ENCODE measurements around the gene MTHFSD.
A peak's percentile ranks its signal among the peaks of the same experiment; 100 is the strongest.

The MTHFSD gene

GRCh38 chr16:86566966-86567700, 12.1 kb upstream of the MTHFSD start:
- H3K27ac ChIP-seq (ENCODE audit: low read depth, low read length, severe bottlenecking): no peak overlapping the region
- peak overlapping the region; percentile 79 for H3K4me3 ChIP-seq (ENCODE audit: extremely low read depth, insufficient read depth, low read length, poor library complexity, severe bottlenecking)
- WGBS, 2 experiments (ENCODE audit: insufficient coverage in 2 of 2): 0 to 1% methylated on average over 66 to 72 of the region's 88 CpGs

DNA sequence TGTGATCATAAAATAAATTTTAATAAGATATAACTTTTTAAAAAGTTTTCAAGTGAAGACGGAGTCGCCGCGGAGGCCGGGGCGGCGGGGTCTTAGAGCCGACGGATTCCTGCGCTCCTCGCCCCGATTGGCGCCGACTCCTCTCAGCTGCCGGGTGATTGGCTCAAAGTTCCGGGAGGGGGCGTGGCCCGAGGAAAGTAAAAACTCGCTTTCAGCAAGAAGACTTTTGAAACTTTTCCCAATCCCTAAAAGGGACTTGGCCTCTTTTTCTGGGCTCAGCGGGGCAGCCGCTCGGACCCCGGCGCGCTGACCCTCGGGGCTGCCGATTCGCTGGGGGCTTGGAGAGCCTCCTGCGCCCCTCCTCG, 11.5 kb upstream of the MTHFSD start, which contains the start of gene FOXC2:
FOXC2 (plus strand) TSS at position 229 of the 365 bp plus-strand sequence. CDS start 507 bp downstream, outside the sequence.
- Histone ChIP-seq H3K36me3 (ENCODE audit: control insufficient read depth, insufficient read depth, low read length) (peaks cover 12% of the 10 kb centered on the region), H3K27ac (ENCODE audit: low read depth, low read length, severe bottlenecking) (no peak within 1 kb of the TSS), H3K4me1 (ENCODE audit: control insufficient read depth, insufficient read depth, low read length, poor library complexity, severe bottlenecking) (peaks cover 20% of the 10 kb centered on the region), H3K4me3 (ENCODE audit: extremely low read depth, insufficient read depth, low read length, poor library complexity, severe bottlenecking) (peak within 1 kb of the TSS; percentile 79), H3K9me3 (ENCODE audit: control insufficient read depth, low read length) (no peaks in the 10 kb centered on the region)
- WGBS, 2 experiments (ENCODE audit: insufficient coverage in 2 of 2): 0 to 1% methylated on average over 28 to 30 of the region's 30 CpGs

More at GRCh38 chr16:86566966-86567700, 12.1 kb upstream of the MTHFSD start:
- Histone ChIP-seq H3K9me3 (ENCODE audit: control insufficient read depth, low read length) (no peaks in the 10 kb centered on the region), H3K4me1 (ENCODE audit: control insufficient read depth, insufficient read depth, low read length, poor library complexity, severe bottlenecking) (peaks cover 22% of the 10 kb centered on the region), H3K36me3 (ENCODE audit: control insufficient read depth, insufficient read depth, low read length) (peaks cover 17% of the 10 kb centered on the region)

- peak overlapping the region; percentile 79 for H3K4me3 ChIP-seq (ENCODE audit: extremely low read depth, insufficient read depth, low read length, poor library complexity, severe bottlenecking)
- H3K27ac ChIP-seq (ENCODE audit: low read depth, low read length, severe bottlenecking): no peak overlapping the region
- H3K9me3 ChIP-seq (ENCODE audit: control insufficient read depth, low read length): no peaks in the 10 kb centered on the region
- H3K36me3 ChIP-seq (ENCODE audit: control insufficient read depth, insufficient read depth, low read length): peaks cover 5% of the 10 kb centered on the region
- H3K4me1 ChIP-seq (ENCODE audit: control insufficient read depth, insufficient read depth, low read length, poor library complexity, severe bottlenecking): peaks cover 14% of the 10 kb centered on the region
- WGBS, 2 experiments (ENCODE audit: insufficient coverage in 2 of 2): 1 to 2% methylated on average over 39 to 42 of the region's 53 CpGs
Observed at GRCh38 chr16:86565644-86566511, 10.8 kb upstream of the MTHFSD start.

GRCh38 chr16:86565181-86565631, 10.2 kb upstream of the MTHFSD start:
- Histone ChIP-seq H3K4me3 (ENCODE audit: extremely low read depth, insufficient read depth, low read length, poor library complexity, severe bottlenecking) (peak overlapping the region; percentile 79), H3K9me3 (ENCODE audit: control insufficient read depth, low read length) (no peaks in the 10 kb centered on the region), H3K4me1 (ENCODE audit: control insufficient read depth, insufficient read depth, low read length, poor library complexity, severe bottlenecking) (peaks cover 11% of the 10 kb centered on the region), H3K36me3 (ENCODE audit: control insufficient read depth, insufficient read depth, low read length) (no peaks in the 10 kb centered on the region), H3K27ac (ENCODE audit: low read depth, low read length, severe bottlenecking) (no peak overlapping the region)
- WGBS, 2 experiments (ENCODE audit: insufficient coverage in 2 of 2): 10 to 11% methylated on average over 13 to 14 of the region's 16 CpGs

- peaks cover 11% of the 10 kb centered on the region for H3K4me1 ChIP-seq (ENCODE audit: control insufficient read depth, insufficient read depth, low read length, poor library complexity, severe bottlenecking)
- WGBS, 2 experiments (ENCODE audit: insufficient coverage in 2 of 2): 0 to 1% methylated on average over 31 to 34 of the region's 41 CpGs
- peak overlapping the region; percentile 8 for H3K27ac ChIP-seq (ENCODE audit: low read depth, low read length, severe bottlenecking)
- H3K36me3 ChIP-seq (ENCODE audit: control insufficient read depth, insufficient read depth, low read length): no peaks in the 10 kb centered on the region
- no peaks in the 10 kb centered on the region for H3K9me3 ChIP-seq (ENCODE audit: control insufficient read depth, low read length)
- H3K4me3 ChIP-seq (ENCODE audit: extremely low read depth, insufficient read depth, low read length, poor library complexity, severe bottlenecking): no peak overlapping the region
Observed at GRCh38 chr16:86563469-86564345, 8.7 kb upstream of the MTHFSD start.

GRCh38 chr16:86562356-86562755, 7.3 kb upstream of the MTHFSD start:
- 68 to 97% methylated on average over 3 to 4 of the region's 6 CpGs for WGBS, 2 experiments (ENCODE audit: insufficient coverage in 2 of 2)

DNA sequence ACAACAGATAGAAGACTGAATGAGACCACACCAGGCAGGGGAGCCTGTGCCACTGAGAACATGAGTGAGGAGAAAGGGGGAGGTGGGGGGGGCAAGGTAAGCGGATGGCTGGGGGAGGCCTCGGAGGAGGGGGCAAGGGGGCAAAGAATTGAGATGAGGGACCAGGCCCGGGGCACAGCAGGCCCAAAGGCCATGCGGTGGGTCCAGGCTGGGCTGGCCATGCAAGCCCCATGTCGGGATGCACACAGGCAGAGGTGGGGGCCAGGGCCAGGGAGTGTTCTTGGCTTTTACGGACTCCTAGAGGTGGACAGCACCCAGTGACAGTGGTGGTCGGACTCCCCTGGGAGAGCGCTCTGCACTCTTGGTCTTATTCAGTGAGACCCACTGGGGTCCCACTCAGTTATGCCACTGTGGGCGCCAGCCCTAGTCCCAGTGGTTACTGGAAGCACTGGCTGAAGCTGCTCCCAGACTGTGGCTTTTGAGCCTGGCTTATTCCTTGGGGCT, 4.8 kb upstream of the MTHFSD start:
- 89 to 94% methylated on average over 7 to 9 of the region's 9 CpGs for WGBS, 2 experiments (ENCODE audit: insufficient coverage in 2 of 2)
- peaks cover 8% of the 10 kb centered on the region for H3K4me1 ChIP-seq (ENCODE audit: control insufficient read depth, insufficient read depth, low read length, poor library complexity, severe bottlenecking)
- no peak overlapping the region for H3K4me3 ChIP-seq (ENCODE audit: extremely low read depth, insufficient read depth, low read length, poor library complexity, severe bottlenecking)
- no peaks in the 10 kb centered on the region for H3K36me3 ChIP-seq (ENCODE audit: control insufficient read depth, insufficient read depth, low read length)
- H3K27ac ChIP-seq (ENCODE audit: low read depth, low read length, severe bottlenecking): no peak overlapping the region
- no peaks in the 10 kb centered on the region for H3K9me3 ChIP-seq (ENCODE audit: control insufficient read depth, low read length)

More at GRCh38 chr16:86562356-86562755, 7.3 kb upstream of the MTHFSD start:
- H3K4me3 ChIP-seq (ENCODE audit: extremely low read depth, insufficient read depth, low read length, poor library complexity, severe bottlenecking): no peak overlapping the region
- no peaks in the 10 kb centered on the region for H3K9me3 ChIP-seq (ENCODE audit: control insufficient read depth, low read length)
- H3K4me1 ChIP-seq (ENCODE audit: control insufficient read depth, insufficient read depth, low read length, poor library complexity, severe bottlenecking): peaks cover 11% of the 10 kb centered on the region
- no peaks in the 10 kb centered on the region for H3K36me3 ChIP-seq (ENCODE audit: control insufficient read depth, insufficient read depth, low read length)
- no peak overlapping the region for H3K27ac ChIP-seq (ENCODE audit: low read depth, low read length, severe bottlenecking)

GRCh38 chr16:86558355-86559193, 3.5 kb upstream of the MTHFSD start:
- H3K9me3 ChIP-seq (ENCODE audit: control insufficient read depth, low read length): no peaks in the 10 kb centered on the region

GRCh38 chr16:86557587-86557986, 2.6 kb upstream of the MTHFSD start:
- peaks cover 9% of the 10 kb centered on the region for H3K36me3 ChIP-seq (ENCODE audit: control insufficient read depth, insufficient read depth, low read length)
- WGBS, 2 experiments (ENCODE audit: insufficient coverage in 2 of 2): 59 to 85% methylated on average over 3 to 4 of the region's 4 CpGs
- H3K4me1 ChIP-seq (ENCODE audit: control insufficient read depth, insufficient read depth, low read length, poor library complexity, severe bottlenecking): no peaks in the 10 kb centered on the region
- no peak overlapping the region for H3K27ac ChIP-seq (ENCODE audit: low read depth, low read length, severe bottlenecking)
- H3K4me3 ChIP-seq (ENCODE audit: extremely low read depth, insufficient read depth, low read length, poor library complexity, severe bottlenecking): no peak overlapping the region
- no peaks in the 10 kb centered on the region for H3K9me3 ChIP-seq (ENCODE audit: control insufficient read depth, low read length)

More at GRCh38 chr16:86558355-86559193, 3.5 kb upstream of the MTHFSD start:
- WGBS, 2 experiments (ENCODE audit: insufficient coverage in 2 of 2): 87 to 88% methylated on average over 24 to 27 of the region's 28 CpGs
- H3K4me1 ChIP-seq (ENCODE audit: control insufficient read depth, insufficient read depth, low read length, poor library complexity, severe bottlenecking): no peaks in the 10 kb centered on the region
- peaks cover under 1% of the 10 kb centered on the region for H3K36me3 ChIP-seq (ENCODE audit: control insufficient read depth, insufficient read depth, low read length)
- no peak overlapping the region for H3K4me3 ChIP-seq (ENCODE audit: extremely low read depth, insufficient read depth, low read length, poor library complexity, severe bottlenecking)
- H3K27ac ChIP-seq (ENCODE audit: low read depth, low read length, severe bottlenecking): no peak overlapping the region
